Measurements from ENCODE around the gene PF4V1.

PF4V1 gene

GRCh38 chr4:73853718-73854473, 800 bp downstream of the PF4V1 start:
- no peak overlapping the region for H3K27ac Mint-ChIP-seq
- H3K27me3 Mint-ChIP-seq (ENCODE audit: low read depth), result peaks cover 6% of the 10 kb centered on the region
- no peaks in the 10 kb centered on the region for H3K4me1 Mint-ChIP-seq (ENCODE audit: low read depth)

GRCh38 chr4:73855406-73855805, 2.3 kb downstream of the PF4V1 start:
- Mint-ChIP-seq H3K36me3 (ENCODE audit: low read depth) (no peaks in the 10 kb centered on the region), H3K4me3 (no peak overlapping the region), H3K27me3 (ENCODE audit: low read depth) (peaks cover 6% of the 10 kb centered on the region), H3K4me1 (ENCODE audit: low read depth) (no peaks in the 10 kb centered on the region), H3K27ac (no peak overlapping the region), H3K9me3 (no peaks in the 10 kb centered on the region)

More at GRCh38 chr4:73853718-73854473, 800 bp downstream of the PF4V1 start:
- H3K36me3 Mint-ChIP-seq (ENCODE audit: low read depth), result no peaks in the 10 kb centered on the region
- H3K4me3 Mint-ChIP-seq, result no peak overlapping the region
- no peaks in the 10 kb centered on the region for H3K9me3 Mint-ChIP-seq

- no peak overlapping the region for H3K27ac Mint-ChIP-seq
- H3K9me3 Mint-ChIP-seq, result no peaks in the 10 kb centered on the region
- no peaks in the 10 kb centered on the region for H3K4me1 Mint-ChIP-seq (ENCODE audit: low read depth)
- H3K36me3 Mint-ChIP-seq (ENCODE audit: low read depth), result no peaks in the 10 kb centered on the region
- H3K27me3 Mint-ChIP-seq (ENCODE audit: low read depth), result peaks cover 6% of the 10 kb centered on the region
- no peak overlapping the region for H3K4me3 Mint-ChIP-seq
Measured at GRCh38 chr4:73856518-73856917, 3.4 kb downstream of the PF4V1 start.

- no peak overlapping the region for H3K4me3 Mint-ChIP-seq
- no peaks in the 10 kb centered on the region for H3K36me3 Mint-ChIP-seq (ENCODE audit: low read depth)
- H3K9me3 Mint-ChIP-seq, result no peaks in the 10 kb centered on the region
- no peaks in the 10 kb centered on the region for H3K4me1 Mint-ChIP-seq (ENCODE audit: low read depth)
- H3K27me3 Mint-ChIP-seq (ENCODE audit: low read depth), result no peaks in the 10 kb centered on the region
- H3K27ac Mint-ChIP-seq, result no peak overlapping the region
Measured at GRCh38 chr4:73859614-73860088, 6.6 kb downstream of the PF4V1 start.

GRCh38 chr4:73860181-73860580, 7.1 kb downstream of the PF4V1 start:
- no peaks in the 10 kb centered on the region for H3K27me3 Mint-ChIP-seq (ENCODE audit: low read depth)
- H3K4me3 Mint-ChIP-seq, result no peak overlapping the region
- no peaks in the 10 kb centered on the region for H3K4me1 Mint-ChIP-seq (ENCODE audit: low read depth)
- H3K9me3 Mint-ChIP-seq, result no peaks in the 10 kb centered on the region
- H3K36me3 Mint-ChIP-seq (ENCODE audit: low read depth), result no peaks in the 10 kb centered on the region
- no peak overlapping the region for H3K27ac Mint-ChIP-seq

GRCh38 chr4:73860917-73861316, 7.8 kb downstream of the PF4V1 start:
- H3K4me1 Mint-ChIP-seq (ENCODE audit: low read depth), result no peaks in the 10 kb centered on the region
- no peak overlapping the region for H3K4me3 Mint-ChIP-seq
- H3K27me3 Mint-ChIP-seq (ENCODE audit: low read depth), result no peaks in the 10 kb centered on the region
- no peaks in the 10 kb centered on the region for H3K36me3 Mint-ChIP-seq (ENCODE audit: low read depth)
- no peaks in the 10 kb centered on the region for H3K9me3 Mint-ChIP-seq
- H3K27ac Mint-ChIP-seq, result no peak overlapping the region

GRCh38 chr4:73862322-73862721, 9.2 kb downstream of the PF4V1 start:
- H3K27me3 Mint-ChIP-seq (ENCODE audit: low read depth), result no peaks in the 10 kb centered on the region
- no peaks in the 10 kb centered on the region for H3K4me1 Mint-ChIP-seq (ENCODE audit: low read depth)
- no peaks in the 10 kb centered on the region for H3K36me3 Mint-ChIP-seq (ENCODE audit: low read depth)
- no peak overlapping the region for H3K4me3 Mint-ChIP-seq
- no peaks in the 10 kb centered on the region for H3K9me3 Mint-ChIP-seq
- no peak overlapping the region for H3K27ac Mint-ChIP-seq

- no peaks in the 10 kb centered on the region for H3K36me3 Mint-ChIP-seq (ENCODE audit: low read depth)
- H3K4me1 Mint-ChIP-seq (ENCODE audit: low read depth), result no peaks in the 10 kb centered on the region
- no peaks in the 10 kb centered on the region for H3K9me3 Mint-ChIP-seq
- peaks cover 13% of the 10 kb centered on the region for H3K27me3 Mint-ChIP-seq (ENCODE audit: low read depth)
- no peak overlapping the region for H3K4me3 Mint-ChIP-seq
- H3K27ac Mint-ChIP-seq, result no peak overlapping the region
Measured at GRCh38 chr4:73864365-73864764, 11.3 kb downstream of the PF4V1 start.

GRCh38 chr4:73864961-73865360, 11.9 kb downstream of the PF4V1 start:
- no peaks in the 10 kb centered on the region for H3K4me1 Mint-ChIP-seq (ENCODE audit: low read depth)
- no peaks in the 10 kb centered on the region for H3K9me3 Mint-ChIP-seq
- H3K27ac Mint-ChIP-seq, result no peak overlapping the region
- no peak overlapping the region for H3K4me3 Mint-ChIP-seq
- H3K27me3 Mint-ChIP-seq (ENCODE audit: low read depth), result peaks cover 19% of the 10 kb centered on the region
- H3K36me3 Mint-ChIP-seq (ENCODE audit: low read depth), result no peaks in the 10 kb centered on the region

GRCh38 chr4:73865431-73866096, 12.5 kb downstream of the PF4V1 start:
- Mint-ChIP-seq H3K4me3 (no peak overlapping the region), H3K27me3 (ENCODE audit: low read depth) (peaks cover 24% of the 10 kb centered on the region), H3K27ac (no peak overlapping the region), H3K9me3 (no peaks in the 10 kb centered on the region), H3K36me3 (ENCODE audit: low read depth) (no peaks in the 10 kb centered on the region), H3K4me1 (ENCODE audit: low read depth) (no peaks in the 10 kb centered on the region)

GRCh38 chr4:73866246-73866645, 13.2 kb downstream of the PF4V1 start:
- no peaks in the 10 kb centered on the region for H3K9me3 Mint-ChIP-seq
- no peaks in the 10 kb centered on the region for H3K4me1 Mint-ChIP-seq (ENCODE audit: low read depth)
- no peak overlapping the region for H3K27ac Mint-ChIP-seq
- no peak overlapping the region for H3K4me3 Mint-ChIP-seq
- peaks cover 29% of the 10 kb centered on the region for H3K27me3 Mint-ChIP-seq (ENCODE audit: low read depth)
- H3K36me3 Mint-ChIP-seq (ENCODE audit: low read depth), result no peaks in the 10 kb centered on the region

GRCh38 chr4:73867783-73868182, 14.7 kb downstream of the PF4V1 start:
- no peaks in the 10 kb centered on the region for H3K4me1 Mint-ChIP-seq (ENCODE audit: low read depth)
- H3K27ac Mint-ChIP-seq, result no peak overlapping the region
- no peaks in the 10 kb centered on the region for H3K9me3 Mint-ChIP-seq

GRCh38 chr4:73868206-73869129, 15.4 kb downstream of the PF4V1 start:
- Mint-ChIP-seq H3K9me3 (no peaks in the 10 kb centered on the region), H3K4me3 (no peak overlapping the region), H3K27me3 (ENCODE audit: low read depth) (peaks cover 32% of the 10 kb centered on the region), H3K4me1 (ENCODE audit: low read depth) (no peaks in the 10 kb centered on the region), H3K27ac (no peak overlapping the region), H3K36me3 (ENCODE audit: low read depth) (no peaks in the 10 kb centered on the region)

More at GRCh38 chr4:73867783-73868182, 14.7 kb downstream of the PF4V1 start:
- H3K4me3 Mint-ChIP-seq, result no peak overlapping the region
- H3K36me3 Mint-ChIP-seq (ENCODE audit: low read depth), result no peaks in the 10 kb centered on the region
- peaks cover 32% of the 10 kb centered on the region for H3K27me3 Mint-ChIP-seq (ENCODE audit: low read depth)
